GM19351 (cell line): ENCODE data around the gene NCAN.
"Not testable (repeated sequence)": the region's sequence is repeated elsewhere in the genome, so short reads cannot be mapped to it uniquely, and the experiment has no call there.

Experiments used
- ATAC-seq: cut with Tn5 transposase; IDR thresholded peaks from one replicate; pipeline ENCODE4 v1.9.1; 2021; ENCODE audit warnings: mild to moderate bottlenecking, moderate library complexity; ENCODE audit not compliant: unreplicated experiment

NCAN gene

DNA sequence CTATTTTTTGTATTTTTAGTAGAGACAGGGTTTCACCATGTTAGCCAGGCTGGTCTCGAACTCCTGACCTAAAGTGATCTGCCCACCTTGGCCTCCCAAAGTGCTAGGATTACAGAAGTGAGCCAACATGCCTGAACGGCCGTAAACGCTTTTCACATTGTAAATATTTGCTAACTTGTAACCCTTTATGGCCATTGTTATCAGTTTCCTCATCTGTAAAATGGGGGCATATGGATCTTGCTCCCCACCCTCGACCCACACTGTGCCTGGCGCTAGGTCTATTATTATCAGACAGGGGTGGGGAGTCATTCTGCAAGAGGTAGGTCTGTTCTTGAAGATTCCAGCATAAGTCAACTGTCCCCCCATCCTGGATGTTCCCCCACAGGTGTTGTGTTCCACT lies 11.9 kb downstream of the NCAN start:
- no peak for ATAC-seq

DNA sequence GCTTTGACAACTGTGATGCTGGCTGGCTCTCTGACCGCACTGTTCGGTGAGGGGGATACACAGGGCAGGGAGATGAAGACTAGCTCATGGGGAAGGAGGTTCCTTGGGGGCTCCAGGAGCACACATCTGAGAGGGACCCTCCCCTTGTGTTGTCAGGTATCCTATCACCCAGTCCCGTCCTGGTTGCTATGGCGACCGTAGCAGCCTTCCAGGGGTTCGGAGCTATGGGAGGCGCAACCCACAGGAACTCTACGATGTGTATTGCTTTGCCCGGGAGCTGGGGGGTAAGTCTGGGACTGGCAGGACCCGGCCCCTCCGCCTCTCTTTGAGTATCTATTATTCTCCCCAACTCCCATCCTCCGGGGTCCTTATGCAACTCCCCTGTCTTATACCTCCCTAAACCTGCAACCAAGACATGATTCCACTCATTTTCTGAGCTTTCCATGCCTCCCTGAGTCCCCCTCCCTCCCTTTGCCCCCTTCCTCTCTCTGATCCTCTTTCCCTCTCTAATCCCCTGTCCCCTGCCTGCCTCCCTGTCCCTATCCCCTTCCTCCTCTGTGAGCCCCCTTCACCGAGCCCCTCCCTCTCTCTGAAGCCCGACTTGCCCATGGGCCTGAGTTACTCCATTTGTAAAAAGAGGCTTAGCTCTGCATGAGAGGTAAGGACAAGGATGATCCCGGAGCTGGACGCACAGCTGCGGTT lies 12.5 kb downstream of the NCAN start:
- ATAC-seq = no peak

DNA sequence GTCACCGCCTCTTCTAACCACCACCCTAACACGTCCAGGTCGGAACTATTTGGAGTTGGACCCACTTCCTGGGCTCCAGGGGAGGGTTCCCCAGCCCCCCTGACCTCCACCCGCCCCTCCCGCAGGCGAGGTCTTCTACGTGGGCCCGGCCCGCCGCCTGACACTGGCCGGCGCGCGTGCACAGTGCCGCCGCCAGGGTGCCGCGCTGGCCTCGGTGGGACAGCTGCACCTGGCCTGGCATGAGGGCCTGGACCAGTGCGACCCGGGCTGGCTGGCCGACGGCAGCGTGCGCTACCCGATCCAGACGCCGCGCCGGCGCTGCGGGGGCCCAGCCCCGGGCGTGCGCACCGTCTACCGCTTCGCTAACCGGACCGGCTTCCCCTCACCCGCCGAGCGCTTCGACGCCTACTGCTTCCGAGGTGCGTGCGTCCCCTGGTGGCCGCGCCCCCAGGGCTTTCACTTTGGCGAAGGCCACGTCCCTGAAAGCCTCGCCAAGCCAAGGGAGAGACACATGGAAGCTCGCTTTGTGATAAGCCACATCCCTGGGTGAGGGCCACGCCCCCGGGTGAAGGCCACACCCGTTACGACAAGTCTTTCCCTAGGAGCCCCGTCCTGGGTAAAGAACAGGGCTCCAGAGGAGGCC lies 13.2 kb downstream of the NCAN start:
- ATAC-seq = peak; percentile 63

DNA sequence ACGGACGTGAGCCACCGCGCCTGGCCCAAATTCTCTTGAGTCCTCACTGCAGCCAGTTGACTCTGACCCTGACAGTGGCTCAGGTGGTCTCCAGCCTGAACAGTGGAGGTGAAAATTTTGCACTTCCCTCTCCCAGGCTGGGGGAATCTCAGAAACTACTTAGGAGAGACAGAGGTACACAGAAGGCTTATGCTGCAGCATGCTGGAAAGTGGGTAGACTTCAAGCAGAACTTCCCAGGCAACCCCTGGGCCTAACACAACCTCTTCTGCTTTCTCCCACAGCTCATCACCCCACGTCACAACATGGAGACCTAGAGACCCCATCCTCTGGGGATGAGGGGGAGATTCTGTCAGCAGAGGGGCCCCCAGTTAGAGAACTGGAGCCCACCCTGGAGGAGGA lies 14.4 kb downstream of the NCAN start:
- ATAC-seq = no peak

DNA sequence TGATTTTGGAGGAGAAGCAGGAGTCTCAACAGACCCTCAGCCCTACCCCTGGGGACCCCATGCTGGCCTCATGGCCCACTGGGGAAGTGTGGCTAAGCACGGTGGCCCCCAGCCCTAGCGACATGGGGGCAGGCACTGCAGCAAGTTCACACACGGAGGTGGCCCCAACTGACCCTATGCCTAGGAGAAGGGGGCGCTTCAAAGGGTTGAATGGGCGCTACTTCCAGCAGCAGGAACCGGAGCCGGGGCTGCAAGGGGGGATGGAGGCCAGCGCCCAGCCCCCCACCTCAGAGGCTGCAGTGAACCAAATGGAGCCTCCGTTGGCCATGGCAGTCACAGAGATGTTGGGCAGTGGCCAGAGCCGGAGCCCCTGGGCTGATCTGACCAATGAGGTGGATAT lies 14.9 kb downstream of the NCAN start:
- ATAC-seq = no peak

DNA sequence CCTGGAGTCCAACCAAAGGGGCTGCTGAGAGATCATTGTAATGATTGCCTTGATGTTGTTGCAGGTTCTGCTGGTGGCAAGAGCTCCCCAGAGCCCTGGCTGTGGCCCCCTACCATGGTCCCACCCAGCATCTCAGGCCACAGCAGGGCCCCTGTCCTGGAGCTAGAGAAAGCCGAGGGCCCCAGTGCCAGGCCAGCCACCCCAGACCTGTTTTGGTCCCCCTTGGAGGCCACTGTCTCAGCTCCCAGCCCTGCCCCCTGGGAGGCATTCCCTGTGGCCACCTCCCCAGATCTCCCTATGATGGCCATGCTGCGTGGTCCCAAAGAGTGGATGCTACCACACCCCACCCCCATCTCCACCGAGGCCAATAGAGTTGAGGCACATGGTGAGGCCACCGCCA lies 15.5 kb downstream of the NCAN start:
- no peak for ATAC-seq

DNA sequence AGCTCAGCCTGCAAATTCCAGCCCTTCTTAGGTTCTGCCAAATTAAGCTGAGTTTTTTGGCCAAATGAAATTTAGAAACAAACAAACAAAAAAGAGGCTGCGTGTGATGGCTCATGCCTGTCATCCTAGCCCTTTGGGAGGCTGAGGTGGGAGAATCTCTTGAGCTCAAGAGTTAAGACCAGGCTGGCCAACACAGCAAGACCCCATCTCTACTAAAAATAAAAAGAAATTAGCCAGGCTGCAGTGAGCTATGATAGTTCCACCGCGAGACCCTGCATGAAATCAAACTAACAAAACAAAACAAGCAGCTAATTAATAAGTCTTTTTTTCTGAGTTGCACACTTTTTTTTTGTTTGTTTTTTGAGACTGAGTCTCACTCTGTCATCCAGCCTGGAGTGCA lies 17.9 kb downstream of the NCAN start:
- ATAC-seq = no peak

DNA sequence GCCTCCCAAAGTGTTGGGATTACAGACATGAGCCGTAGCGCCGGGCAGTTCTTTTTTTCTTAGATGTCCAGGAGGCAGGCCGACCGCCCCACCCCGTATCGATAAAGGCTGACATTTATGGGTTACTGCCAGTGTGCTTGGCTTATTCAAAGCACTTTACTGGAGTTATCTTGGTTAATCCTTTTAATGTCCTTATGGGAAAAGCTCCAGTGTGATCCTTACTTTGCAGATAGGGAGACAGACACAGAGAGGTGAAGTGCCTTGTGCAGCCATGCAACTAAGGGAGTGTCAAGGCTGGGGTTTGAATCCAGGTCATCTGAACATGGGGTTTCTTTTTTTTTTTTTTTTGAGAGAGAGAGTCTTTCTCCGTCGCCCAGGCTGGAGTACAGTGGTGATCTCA lies 19.2 kb downstream of the NCAN start:
- ATAC-seq = no peak

DNA sequence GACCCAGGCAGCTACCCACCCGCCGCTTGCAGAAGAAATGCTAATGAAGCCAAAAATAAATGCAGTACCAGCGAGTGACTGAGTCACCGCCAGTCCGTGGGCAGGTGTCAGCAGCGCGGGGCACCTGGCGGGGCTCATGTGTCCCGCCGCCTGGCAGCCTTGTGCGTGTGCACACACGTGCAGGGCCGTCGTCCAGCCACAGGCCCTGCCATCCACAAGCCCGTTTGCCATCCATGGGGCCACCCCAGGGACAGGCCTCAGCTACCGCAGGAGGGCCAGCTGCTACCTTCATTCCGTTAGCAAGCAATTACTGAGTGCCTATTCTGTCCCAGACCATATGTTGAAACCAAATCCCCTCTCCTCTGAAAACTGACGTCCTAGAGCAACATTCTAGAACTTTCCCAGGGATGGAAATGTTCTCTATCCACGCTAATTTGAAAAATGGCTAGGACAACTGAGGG lies 20.5 kb downstream of the NCAN start:
- ATAC-seq = no peak

DNA sequence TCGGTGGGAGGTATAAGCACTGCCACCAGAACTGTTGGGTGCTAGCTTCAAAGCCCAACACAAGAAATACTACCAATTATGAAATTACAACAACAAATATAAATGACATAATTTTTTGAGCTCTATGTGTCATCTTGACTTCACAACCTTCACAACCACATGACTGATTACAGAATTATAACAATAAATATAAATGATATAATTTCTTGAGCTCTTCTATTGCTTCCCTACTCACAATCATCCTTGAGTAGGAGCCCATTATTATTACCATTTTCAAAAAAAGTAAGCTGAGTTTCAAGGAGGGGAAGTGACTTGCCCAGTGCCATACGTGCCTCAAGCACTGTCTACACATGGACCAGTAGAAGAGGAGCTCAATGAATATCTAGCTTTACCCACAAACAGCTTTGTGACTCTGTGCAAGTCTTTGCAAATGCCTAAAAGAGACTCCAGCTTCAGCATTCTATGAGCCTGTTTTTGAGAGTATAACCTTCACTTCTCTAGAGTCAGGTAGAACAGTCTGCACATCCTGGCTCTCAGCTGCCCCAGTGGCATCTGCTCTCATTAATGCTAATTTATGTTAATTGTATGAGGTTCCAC lies 22.6 kb downstream of the NCAN start:
- no peak for ATAC-seq

DNA sequence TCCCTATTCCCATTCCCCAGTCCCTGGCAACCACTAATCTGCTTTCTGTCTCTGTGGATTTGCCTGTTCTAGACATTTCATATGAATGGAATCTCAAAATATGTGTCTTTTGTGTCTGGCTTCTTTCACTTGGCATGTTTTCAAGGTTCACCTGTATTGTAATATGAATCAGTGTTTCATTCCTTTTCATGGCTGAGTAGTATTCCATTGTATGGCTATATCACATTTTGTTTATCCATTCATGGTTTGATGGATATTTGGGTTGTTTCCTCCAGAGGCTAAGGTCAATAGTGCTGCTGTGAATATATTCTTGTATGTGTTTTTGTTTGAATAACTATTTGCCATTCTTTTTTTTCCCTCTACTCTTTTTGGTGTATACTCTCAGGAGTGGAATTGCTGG lies 24.4 kb downstream of the NCAN start:
- no peak for ATAC-seq

DNA sequence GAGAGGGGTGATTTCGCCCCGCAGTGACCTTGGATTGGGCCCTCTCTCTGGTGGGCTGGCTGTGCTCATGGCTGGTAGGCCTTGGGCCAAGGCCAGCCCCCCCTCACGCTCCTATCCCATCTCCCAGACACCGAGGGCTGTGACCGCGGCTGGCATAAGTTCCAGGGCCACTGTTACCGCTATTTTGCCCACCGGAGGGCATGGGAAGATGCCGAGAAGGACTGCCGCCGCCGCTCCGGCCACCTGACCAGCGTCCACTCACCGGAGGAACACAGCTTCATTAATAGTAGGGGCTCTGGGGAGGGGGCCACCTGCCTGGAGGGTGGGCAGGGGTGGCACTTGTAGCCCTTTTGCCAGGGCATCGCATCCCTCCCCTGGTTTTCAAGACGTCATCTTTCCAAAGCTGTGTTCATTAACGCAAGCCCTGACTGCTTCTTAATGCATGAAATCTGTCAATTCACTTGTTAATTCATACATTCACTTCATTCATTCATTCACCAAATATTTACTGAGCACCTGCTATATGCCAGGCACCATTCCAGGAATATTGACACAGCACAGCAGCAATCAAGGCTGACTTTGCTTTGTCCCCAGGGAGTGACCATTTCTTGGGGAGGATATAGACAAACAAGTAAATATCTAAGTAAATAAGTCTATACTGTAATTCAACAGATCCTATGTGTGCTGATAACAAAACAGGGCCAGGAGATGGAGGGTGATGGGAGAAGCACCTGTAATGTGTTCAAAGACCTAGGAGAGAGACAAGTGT lies 26.6 kb downstream of the NCAN start:
- no peak for ATAC-seq

DNA sequence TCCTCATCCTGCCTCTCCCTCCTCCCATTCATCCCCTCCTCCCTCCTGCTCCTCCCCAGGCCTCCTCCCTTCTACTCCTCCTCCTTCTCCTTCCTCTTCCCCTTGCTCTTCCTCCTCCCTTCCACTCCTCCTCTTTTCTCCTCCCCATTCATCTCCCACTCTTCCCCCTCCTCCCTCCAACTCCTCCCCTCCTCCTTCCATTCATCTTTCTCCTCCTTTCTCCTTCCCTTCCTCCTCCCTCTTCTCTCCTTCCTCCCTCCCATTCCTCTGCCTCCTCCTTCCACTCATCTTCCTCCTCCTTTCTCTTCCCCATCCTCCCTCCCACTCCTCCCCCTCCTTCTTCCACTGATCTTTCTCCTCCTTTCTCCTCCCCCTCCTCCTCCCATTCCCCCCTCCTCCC lies 27.9 kb downstream of the NCAN start:
- no peak for ATAC-seq

DNA sequence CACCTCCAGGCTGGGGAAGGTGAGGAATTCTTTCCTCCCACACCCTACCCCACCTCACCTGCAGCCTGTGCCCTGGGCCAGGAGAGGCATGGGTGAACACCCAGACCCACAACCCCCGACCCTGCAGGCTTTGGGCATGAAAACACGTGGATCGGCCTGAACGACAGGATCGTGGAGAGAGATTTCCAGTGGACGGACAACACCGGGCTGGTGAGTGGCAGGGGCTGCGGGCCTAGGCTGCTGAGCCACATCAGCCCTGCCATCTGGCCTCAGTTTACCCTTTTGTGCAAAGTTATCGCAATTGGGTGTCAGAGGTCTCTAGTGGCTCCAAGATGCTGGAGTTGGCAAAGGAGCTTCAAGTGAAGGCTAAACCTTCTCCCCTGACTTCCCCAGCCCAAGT lies 28.7 kb downstream of the NCAN start:
- ATAC-seq = no peak

DNA sequence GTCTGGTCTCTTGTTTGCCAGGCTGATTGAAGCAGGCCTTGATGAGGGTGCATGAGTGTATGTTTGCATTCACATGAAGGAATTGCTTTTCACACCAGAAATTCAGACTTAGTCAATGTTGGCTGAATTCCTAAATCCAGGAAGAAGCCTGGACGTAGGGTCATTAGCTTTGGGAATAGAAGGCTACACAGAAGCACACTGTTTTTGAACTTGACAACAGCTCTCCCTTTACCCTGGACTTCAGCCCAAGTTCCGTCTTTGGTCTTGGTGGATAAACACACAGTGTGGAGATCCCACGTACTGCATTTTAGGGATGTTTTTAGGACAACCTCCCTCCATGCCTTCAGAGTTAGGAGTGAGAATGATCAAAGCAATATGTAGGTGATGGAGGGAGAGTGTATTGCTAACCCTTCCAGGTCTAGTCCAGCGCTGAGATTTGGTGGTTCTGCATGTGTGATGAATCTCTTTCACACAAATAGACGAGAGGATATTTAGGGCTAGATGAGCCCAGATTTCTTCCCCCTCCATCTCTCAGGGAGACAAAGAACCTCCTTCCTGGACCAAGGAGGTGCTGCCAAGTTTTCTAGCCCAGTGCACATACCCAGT lies 38.5 kb downstream of the NCAN start:
- no peak for ATAC-seq

DNA sequence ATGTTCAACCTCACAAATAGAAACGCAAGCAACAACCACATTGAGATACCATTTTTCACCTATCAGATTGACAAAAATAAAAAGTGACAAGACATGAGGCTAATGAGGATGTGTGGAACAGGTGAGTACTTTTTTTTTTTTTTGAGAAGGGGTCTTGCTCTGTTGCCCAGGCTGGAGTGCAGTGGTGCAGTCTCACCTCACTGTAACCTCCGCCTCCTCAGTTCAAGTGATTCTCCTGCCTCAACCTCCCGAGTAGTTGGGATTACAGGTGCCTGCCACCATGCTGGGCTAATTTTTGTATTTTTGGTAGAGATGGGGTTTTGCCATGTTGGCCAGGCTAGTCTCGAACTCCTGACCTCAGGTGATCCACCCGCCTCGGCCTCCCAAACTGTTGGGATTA lies 41.7 kb downstream of the NCAN start:
- ATAC-seq = not testable (repeated sequence)

DNA sequence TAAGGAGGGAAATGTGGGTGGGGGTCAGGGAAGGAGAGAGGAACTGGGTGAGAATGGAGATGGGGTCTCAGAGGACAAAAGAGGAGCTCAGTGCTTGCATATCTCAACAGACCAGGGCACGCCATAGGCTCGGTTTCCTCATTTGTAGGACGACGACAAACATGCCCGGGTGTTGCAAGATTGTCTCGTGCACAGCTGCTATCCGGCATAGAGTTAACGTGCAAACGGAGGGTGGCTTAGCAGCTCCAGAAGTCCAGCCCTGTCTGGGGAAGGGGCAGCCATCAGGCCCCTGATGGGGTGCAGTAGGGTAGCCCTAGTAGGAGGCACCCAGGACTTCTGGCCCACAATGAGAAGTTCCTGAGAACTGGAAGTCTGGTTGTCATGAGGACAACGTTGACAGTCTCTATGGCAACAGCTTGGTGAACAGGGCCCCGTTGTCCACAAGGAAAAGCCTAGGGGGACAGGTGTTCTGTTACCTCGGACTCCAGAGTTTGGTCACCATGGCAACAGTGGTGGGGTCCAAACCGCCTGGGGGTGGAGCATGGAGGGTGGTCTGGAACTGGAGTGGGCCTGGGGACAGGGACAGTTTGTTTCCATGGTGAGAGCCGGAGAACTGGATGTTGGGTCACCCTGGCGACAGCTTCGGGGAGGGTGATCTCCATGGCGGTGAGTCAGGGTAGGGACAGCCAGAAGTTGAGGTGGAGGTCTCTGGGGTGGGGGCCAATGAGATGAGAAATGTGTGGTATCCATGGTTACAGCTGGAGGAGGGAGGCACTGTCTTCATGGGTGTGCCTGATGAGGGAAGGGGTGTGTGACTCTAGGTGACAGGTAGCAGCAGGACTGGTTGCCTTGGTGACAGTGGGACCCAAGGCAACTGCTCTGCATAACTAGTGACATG lies 44.6 kb downstream of the NCAN start:
- ATAC-seq = no peak

DNA sequence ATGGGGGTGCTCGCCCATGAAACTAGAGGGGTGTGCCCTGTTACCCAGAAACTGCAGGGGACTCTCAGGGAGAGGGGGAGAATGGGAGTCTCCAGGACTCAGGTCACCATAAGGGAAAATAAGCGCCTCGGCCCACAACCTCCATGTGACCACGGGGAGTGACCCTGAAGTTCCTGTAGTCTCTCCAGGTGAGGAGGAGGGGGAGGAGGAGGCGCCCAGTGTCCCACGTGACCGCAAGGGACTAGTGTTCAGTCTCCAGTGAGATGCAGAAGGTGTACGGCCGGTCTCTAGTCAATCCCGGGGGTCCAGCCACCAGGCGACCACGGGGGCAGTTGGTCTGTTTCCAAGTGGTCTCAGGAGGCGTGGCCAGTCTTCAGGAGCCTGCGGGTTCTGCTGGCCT lies 45.4 kb downstream of the NCAN start:
- no peak for ATAC-seq

DNA sequence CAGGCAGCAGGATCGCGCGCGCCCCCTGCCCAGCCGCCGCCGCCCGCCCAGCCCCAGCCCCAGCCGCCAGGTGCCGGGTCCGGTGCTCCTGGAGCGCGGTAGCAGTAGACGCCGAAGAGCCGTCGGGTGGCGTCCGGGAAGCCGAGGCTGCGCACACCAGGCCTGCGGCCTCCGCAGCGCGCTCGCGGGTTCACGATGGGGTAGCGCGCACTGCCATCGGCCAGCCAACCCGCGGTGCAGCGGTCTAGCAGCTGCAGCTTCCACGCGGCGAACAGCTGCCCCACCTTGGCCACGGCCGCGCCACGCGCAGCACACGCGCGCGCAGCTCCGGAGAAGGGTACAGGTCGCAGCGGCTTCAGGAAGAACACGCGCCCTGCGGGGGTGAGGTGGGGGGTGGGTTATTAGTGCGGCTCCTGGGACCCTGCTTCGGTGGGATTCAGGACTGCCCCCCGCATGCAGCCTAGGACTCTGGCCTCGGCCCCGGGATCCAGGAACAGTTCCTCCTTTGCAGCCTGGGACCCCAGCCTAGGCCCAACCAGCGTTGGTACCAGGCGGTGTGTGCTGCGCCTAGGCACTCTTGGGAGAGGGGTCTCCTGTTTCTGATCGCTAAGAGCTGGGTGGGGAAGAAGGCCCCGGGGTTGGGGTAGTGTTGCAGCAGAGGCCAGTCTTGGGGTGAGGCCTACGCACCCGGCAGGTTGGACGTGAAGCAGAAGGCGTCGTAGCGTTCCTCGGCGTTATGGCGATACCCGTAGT lies 46.3 kb downstream of the NCAN start:
- ATAC-seq = no peak
